ENCODE data around the gene EIF3J.
A peak's percentile ranks its signal among the peaks of the same experiment; 100 is the strongest.
"Not testable (repeated sequence)": the region's sequence is repeated elsewhere in the genome, so short reads cannot be mapped to it uniquely, and the experiment has no call there.

The EIF3J gene

DNA sequence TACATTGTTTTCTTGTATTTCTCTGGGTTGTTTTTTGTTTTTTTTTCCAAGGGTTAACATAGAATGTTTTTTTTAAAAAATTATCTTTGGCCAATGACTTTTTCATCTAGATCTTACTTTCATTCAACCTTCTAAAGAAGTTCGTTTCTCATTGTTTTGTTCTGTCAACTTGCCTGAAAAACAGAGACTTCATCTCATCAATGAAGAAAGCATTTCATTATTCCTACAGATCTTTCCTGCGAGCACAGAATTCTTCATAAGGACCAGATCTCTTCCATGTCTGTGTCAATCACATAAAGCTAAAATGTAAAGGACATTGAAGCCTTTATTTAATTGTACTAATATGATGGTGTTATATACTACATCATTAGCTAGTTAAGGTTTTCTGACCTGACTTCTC lies 9.7 kb upstream of the EIF3J start:
- H3K4me3 ChIP-seq (ENCODE audit: low read length): no peak overlapping the region
- no peaks in the 10 kb centered on the region for H3K4me1 ChIP-seq (ENCODE audit: control insufficient read depth, low read depth, low read length)
- no peak for DNase-seq
- no peak overlapping the region for H3K56ac ChIP-seq (ENCODE audit: low read length)
- H3K9ac ChIP-seq (ENCODE audit: low read length): no peak overlapping the region
- H2BK120ac ChIP-seq (ENCODE audit: low read depth, low read length): no peak overlapping the region
- H3K79me2 ChIP-seq (ENCODE audit: control insufficient read depth, insufficient read depth, low read length): no peaks in the 10 kb centered on the region
- no peak overlapping the region for H2AK5ac ChIP-seq (ENCODE audit: low read length)
- no peak overlapping the region for H3K27ac ChIP-seq (ENCODE audit: low read depth, low read length)
- H3K36me3 ChIP-seq (ENCODE audit: control insufficient read depth, insufficient read depth, low read length): no peaks in the 10 kb centered on the region
- no peak overlapping the region for H3K23ac ChIP-seq (ENCODE audit: low read length)
- no peaks in the 10 kb centered on the region for H3K79me1 ChIP-seq (ENCODE audit: low read length)
- no peak overlapping the region for H4K5ac ChIP-seq (ENCODE audit: low read length)
- no peak overlapping the region for H4K8ac ChIP-seq (ENCODE audit: low read depth, low read length)
- no peaks in the 10 kb centered on the region for H3K27me3 ChIP-seq (ENCODE audit: insufficient read depth, low read length, poor library complexity)
- WGBS (ENCODE audit: extremely low coverage, insufficient coverage, low lambda C conversion rate): no CpG with 5 or more reads among the region's 2 CpGs
- no peak overlapping the region for H3K4ac ChIP-seq (ENCODE audit: low read depth, low read length)
- H2BK5ac ChIP-seq (ENCODE audit: low read length): no peak overlapping the region
- no peak overlapping the region for H3K18ac ChIP-seq (ENCODE audit: low read length)
- no peak overlapping the region for H2BK15ac ChIP-seq (replicated peaks; ENCODE audit: low read depth)
- H3K4me2 ChIP-seq (ENCODE audit: low read length): no peak overlapping the region

DNA sequence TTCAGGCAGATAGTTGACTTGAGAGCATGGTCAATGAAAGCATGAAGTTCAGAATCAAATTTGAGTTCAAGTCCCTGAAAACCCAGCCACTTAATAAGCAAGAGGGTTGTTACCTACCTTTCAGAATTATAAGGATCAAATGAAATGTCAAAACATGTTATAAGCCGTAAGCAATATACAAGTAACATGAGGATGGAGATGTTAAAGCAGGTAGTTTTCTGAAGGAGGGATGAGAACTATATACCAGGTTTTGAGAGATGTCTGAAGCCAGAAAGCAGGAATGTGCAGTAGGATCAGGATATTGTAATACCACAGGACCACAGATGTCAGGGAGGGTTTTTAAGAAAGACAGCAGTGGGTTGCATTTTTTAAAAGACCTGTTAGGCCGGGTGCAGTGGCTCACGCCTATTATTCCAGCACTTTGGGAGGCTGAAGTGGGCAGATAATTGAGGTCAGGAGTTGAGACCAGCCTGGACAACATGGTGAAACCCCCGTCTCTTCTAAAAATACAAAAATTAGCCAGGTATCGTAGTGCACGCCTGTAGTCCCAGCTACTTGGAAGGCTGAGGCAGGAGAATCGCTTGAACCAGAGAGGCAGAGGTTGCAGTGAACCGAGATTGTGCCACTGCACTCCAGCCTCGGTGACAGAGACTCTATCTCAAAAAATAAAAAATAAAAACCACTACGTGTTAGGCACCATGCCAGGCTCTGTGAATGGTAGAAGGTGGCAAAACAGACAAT lies 6.9 kb upstream of the EIF3J start:
- Histone ChIP-seq H3K27me3 (ENCODE audit: insufficient read depth, low read length, poor library complexity) (no peaks in the 10 kb centered on the region), H2AK5ac (ENCODE audit: low read length) (no peak overlapping the region), H3K56ac (ENCODE audit: low read length) (no peak overlapping the region), H4K8ac (ENCODE audit: low read depth, low read length) (no peak overlapping the region), H2BK120ac (ENCODE audit: low read depth, low read length) (no peak overlapping the region), H4K5ac (ENCODE audit: low read length) (no peak overlapping the region), H3K23ac (ENCODE audit: low read length) (no peak overlapping the region), H3K79me1 (ENCODE audit: low read length) (no peaks in the 10 kb centered on the region), H2BK5ac (ENCODE audit: low read length) (no peak overlapping the region), H3K36me3 (ENCODE audit: control insufficient read depth, insufficient read depth, low read length) (no peaks in the 10 kb centered on the region), H3K4me1 (ENCODE audit: control insufficient read depth, low read depth, low read length) (no peaks in the 10 kb centered on the region), H3K4me2 (ENCODE audit: low read length) (no peak overlapping the region), H3K27ac (ENCODE audit: low read depth, low read length) (no peak overlapping the region), H3K9ac (ENCODE audit: low read length) (no peak overlapping the region), H3K18ac (ENCODE audit: low read length) (no peak overlapping the region), H3K79me2 (ENCODE audit: control insufficient read depth, insufficient read depth, low read length) (no peaks in the 10 kb centered on the region), H3K4me3 (ENCODE audit: low read length) (no peak overlapping the region), H3K4ac (ENCODE audit: low read depth, low read length) (no peak overlapping the region), H2BK15ac (replicated peaks; ENCODE audit: low read depth) (no peak overlapping the region)
- DNase-seq: no peak
- no CpG with 5 or more reads among the region's 10 CpGs for WGBS (ENCODE audit: extremely low coverage, insufficient coverage, low lambda C conversion rate)

DNA sequence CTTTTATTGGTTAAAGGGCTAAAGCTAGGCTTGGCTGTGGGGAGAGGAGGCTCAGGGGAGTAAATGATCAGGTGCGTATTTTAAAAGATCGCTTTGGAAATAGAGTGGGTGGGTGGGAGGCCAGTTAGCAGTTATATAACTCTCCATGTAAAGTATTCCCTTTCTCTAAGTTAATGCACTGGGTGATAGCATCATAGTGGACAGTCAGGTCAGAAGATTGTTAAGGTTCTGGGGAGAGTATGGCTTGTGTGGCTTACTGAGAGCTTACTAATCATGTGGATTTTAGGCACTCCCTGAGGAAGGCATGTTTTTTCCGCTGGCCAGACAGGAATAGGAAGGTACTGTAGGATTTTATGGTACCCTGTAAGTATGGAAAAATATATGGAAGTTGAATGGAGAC lies 6.3 kb upstream of the EIF3J start:
- DNase-seq: no peak
- H4K8ac ChIP-seq (ENCODE audit: low read depth, low read length): no peak overlapping the region
- no peak overlapping the region for H2BK120ac ChIP-seq (ENCODE audit: low read depth, low read length)
- no peaks in the 10 kb centered on the region for H3K79me1 ChIP-seq (ENCODE audit: low read length)
- H3K4me2 ChIP-seq (ENCODE audit: low read length): no peak overlapping the region
- no peaks in the 10 kb centered on the region for H3K79me2 ChIP-seq (ENCODE audit: control insufficient read depth, insufficient read depth, low read length)
- H4K5ac ChIP-seq (ENCODE audit: low read length): no peak overlapping the region
- no peak overlapping the region for H3K27ac ChIP-seq (ENCODE audit: low read depth, low read length)
- H3K56ac ChIP-seq (ENCODE audit: low read length): no peak overlapping the region
- WGBS (ENCODE audit: extremely low coverage, insufficient coverage, low lambda C conversion rate): no CpG with 5 or more reads among the region's 3 CpGs
- no peaks in the 10 kb centered on the region for H3K36me3 ChIP-seq (ENCODE audit: control insufficient read depth, insufficient read depth, low read length)
- no peak overlapping the region for H3K18ac ChIP-seq (ENCODE audit: low read length)
- H3K4me1 ChIP-seq (ENCODE audit: control insufficient read depth, low read depth, low read length): no peaks in the 10 kb centered on the region
- no peak overlapping the region for H3K23ac ChIP-seq (ENCODE audit: low read length)
- no peak overlapping the region for H3K9ac ChIP-seq (ENCODE audit: low read length)
- H3K4ac ChIP-seq (ENCODE audit: low read depth, low read length): no peak overlapping the region
- H2BK15ac ChIP-seq (replicated peaks; ENCODE audit: low read depth): no peak overlapping the region
- no peak overlapping the region for H2AK5ac ChIP-seq (ENCODE audit: low read length)
- H3K27me3 ChIP-seq (ENCODE audit: insufficient read depth, low read length, poor library complexity): no peaks in the 10 kb centered on the region
- H2BK5ac ChIP-seq (ENCODE audit: low read length): no peak overlapping the region
- no peak overlapping the region for H3K4me3 ChIP-seq (ENCODE audit: low read length)

DNA sequence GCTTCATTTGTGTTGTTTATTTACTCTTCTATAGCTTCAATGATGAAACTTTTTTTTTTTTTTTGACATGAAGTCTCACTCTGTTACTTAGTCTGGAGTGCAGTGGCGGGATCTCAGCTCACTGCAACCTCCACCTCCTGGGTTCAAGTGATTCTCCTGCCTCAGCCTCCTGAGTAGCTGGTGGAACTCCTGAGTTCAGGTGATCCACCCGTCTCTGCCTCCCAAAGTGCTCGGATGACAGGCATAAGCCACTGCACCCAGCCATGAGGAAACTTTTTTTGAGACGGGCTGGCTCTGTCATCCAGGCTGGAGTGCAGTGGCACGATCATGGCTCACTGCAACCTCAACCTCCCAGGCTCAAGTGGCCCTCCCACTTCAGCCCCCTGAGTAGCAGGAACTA lies 4.7 kb upstream of the EIF3J start:
- not testable (repeated sequence) for H3K79me1 ChIP-seq (ENCODE audit: low read length); H3K9ac ChIP-seq (ENCODE audit: low read length); H2BK15ac ChIP-seq (replicated peaks; ENCODE audit: low read depth); H2BK5ac ChIP-seq (ENCODE audit: low read length); H4K5ac ChIP-seq (ENCODE audit: low read length); DNase-seq; H3K18ac ChIP-seq (ENCODE audit: low read length); H2AK5ac ChIP-seq (ENCODE audit: low read length); H3K4ac ChIP-seq (ENCODE audit: low read depth, low read length); H3K36me3 ChIP-seq (ENCODE audit: control insufficient read depth, insufficient read depth, low read length); H3K4me2 ChIP-seq (ENCODE audit: low read length); H3K4me3 ChIP-seq (ENCODE audit: low read length); H2BK120ac ChIP-seq (ENCODE audit: low read depth, low read length); H4K8ac ChIP-seq (ENCODE audit: low read depth, low read length); H3K27ac ChIP-seq (ENCODE audit: low read depth, low read length); H3K4me1 ChIP-seq (ENCODE audit: control insufficient read depth, low read depth, low read length); H3K79me2 ChIP-seq (ENCODE audit: control insufficient read depth, insufficient read depth, low read length); H3K23ac ChIP-seq (ENCODE audit: low read length); H3K27me3 ChIP-seq (ENCODE audit: insufficient read depth, low read length, poor library complexity); H3K56ac ChIP-seq (ENCODE audit: low read length)
- WGBS (ENCODE audit: extremely low coverage, insufficient coverage, low lambda C conversion rate): no CpG with 5 or more reads among the region's 5 CpGs

DNA sequence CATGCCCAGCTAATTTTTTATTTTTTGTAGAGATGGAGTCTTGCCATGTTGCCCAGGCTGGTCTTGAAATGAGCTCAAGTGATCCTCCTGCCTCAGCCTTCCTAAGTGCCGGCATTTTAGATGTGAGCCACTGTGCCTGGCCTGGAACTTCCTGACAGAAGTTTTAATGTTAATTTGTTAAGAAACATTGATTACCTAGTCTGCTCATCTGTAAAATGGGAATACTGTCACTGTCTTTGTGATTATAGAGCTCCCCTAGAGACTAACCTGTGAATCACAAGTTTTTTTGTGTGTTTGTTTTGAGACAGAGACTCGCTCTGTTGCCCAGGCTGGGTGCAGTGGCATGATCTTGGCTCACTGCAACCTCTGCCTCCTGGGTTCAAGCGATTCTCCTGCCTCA lies 4.3 kb upstream of the EIF3J start:
- no CpG with 5 or more reads among the region's 3 CpGs for WGBS (ENCODE audit: extremely low coverage, insufficient coverage, low lambda C conversion rate)
- DNase-seq: peak; percentile 23
- Histone ChIP-seq H3K9ac (ENCODE audit: low read length) (no peak overlapping the region), H4K8ac (ENCODE audit: low read depth, low read length) (no peak overlapping the region), H4K5ac (ENCODE audit: low read length) (no peak overlapping the region), H3K56ac (ENCODE audit: low read length) (no peak overlapping the region), H2BK120ac (ENCODE audit: low read depth, low read length) (no peak overlapping the region), H3K4me3 (ENCODE audit: low read length) (no peak overlapping the region), H3K27me3 (ENCODE audit: insufficient read depth, low read length, poor library complexity) (no peaks in the 10 kb centered on the region), H3K36me3 (ENCODE audit: control insufficient read depth, insufficient read depth, low read length) (no peaks in the 10 kb centered on the region), H2BK5ac (ENCODE audit: low read length) (no peak overlapping the region), H3K4ac (ENCODE audit: low read depth, low read length) (no peak overlapping the region), H2BK15ac (replicated peaks; ENCODE audit: low read depth) (no peak overlapping the region), H3K79me2 (ENCODE audit: control insufficient read depth, insufficient read depth, low read length) (peaks cover 5% of the 10 kb centered on the region), H3K79me1 (ENCODE audit: low read length) (no peaks in the 10 kb centered on the region), H2AK5ac (ENCODE audit: low read length) (no peak overlapping the region), H3K18ac (ENCODE audit: low read length) (no peak overlapping the region), H3K23ac (ENCODE audit: low read length) (no peak overlapping the region), H3K4me1 (ENCODE audit: control insufficient read depth, low read depth, low read length) (no peaks in the 10 kb centered on the region), H3K4me2 (ENCODE audit: low read length) (no peak overlapping the region), H3K27ac (ENCODE audit: low read depth, low read length) (no peak overlapping the region)

DNA sequence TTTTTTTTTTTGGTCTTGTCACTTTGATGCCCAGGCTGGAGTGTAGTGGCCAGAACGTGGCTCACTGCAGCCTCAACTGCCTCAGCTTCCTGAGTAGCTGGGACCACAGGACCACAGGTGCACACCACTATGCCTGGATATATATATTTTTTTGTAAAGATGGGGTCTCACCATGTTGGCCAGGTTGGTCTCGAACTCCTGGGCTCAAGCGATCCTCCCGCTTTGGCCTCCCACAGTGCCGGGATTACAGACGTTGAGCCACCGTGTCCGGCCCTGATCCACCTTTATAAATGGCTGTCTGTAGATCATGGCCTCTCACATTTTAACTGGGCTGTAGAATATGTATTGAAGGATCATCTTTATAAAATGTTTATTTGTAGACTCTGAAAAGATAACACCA lies 1.9 kb upstream of the EIF3J start:
- Histone ChIP-seq H3K56ac (ENCODE audit: low read length) (no peak overlapping the region), H3K4ac (ENCODE audit: low read depth, low read length) (no peak overlapping the region), H3K4me3 (ENCODE audit: low read length) (no peak overlapping the region), H3K36me3 (ENCODE audit: control insufficient read depth, insufficient read depth, low read length) (no peaks in the 10 kb centered on the region), H4K8ac (ENCODE audit: low read depth, low read length) (no peak overlapping the region), H3K79me1 (ENCODE audit: low read length) (peaks cover 2% of the 10 kb centered on the region), H2BK15ac (replicated peaks; ENCODE audit: low read depth) (no peak overlapping the region), H2BK5ac (ENCODE audit: low read length) (no peak overlapping the region), H3K4me1 (ENCODE audit: control insufficient read depth, low read depth, low read length) (peaks cover 2% of the 10 kb centered on the region), H3K27me3 (ENCODE audit: insufficient read depth, low read length, poor library complexity) (no peaks in the 10 kb centered on the region), H3K79me2 (ENCODE audit: control insufficient read depth, insufficient read depth, low read length) (peaks cover 15% of the 10 kb centered on the region), H3K18ac (ENCODE audit: low read length) (no peak overlapping the region), H2BK120ac (ENCODE audit: low read depth, low read length) (no peak overlapping the region), H4K5ac (ENCODE audit: low read length) (no peak overlapping the region), H3K27ac (ENCODE audit: low read depth, low read length) (no peak overlapping the region), H3K9ac (ENCODE audit: low read length) (no peak overlapping the region), H2AK5ac (ENCODE audit: low read length) (no peak overlapping the region), H3K4me2 (ENCODE audit: low read length) (no peak overlapping the region), H3K23ac (ENCODE audit: low read length) (no peak overlapping the region)
- DNase-seq: peak; percentile 5
- WGBS (ENCODE audit: extremely low coverage, insufficient coverage, low lambda C conversion rate): no CpG with 5 or more reads among the region's 8 CpGs

Measured in mesendoderm (in vitro differentiated cells).